ENCODE data around the gene MEIS2.

Gene MEIS2

GRCh38 chr15:37041042-37041441 is 59.3 kb downstream of the MEIS2 start:
- DNase-seq (ENCODE audit: low read depth in 2 of 2), result no peak

DNA sequence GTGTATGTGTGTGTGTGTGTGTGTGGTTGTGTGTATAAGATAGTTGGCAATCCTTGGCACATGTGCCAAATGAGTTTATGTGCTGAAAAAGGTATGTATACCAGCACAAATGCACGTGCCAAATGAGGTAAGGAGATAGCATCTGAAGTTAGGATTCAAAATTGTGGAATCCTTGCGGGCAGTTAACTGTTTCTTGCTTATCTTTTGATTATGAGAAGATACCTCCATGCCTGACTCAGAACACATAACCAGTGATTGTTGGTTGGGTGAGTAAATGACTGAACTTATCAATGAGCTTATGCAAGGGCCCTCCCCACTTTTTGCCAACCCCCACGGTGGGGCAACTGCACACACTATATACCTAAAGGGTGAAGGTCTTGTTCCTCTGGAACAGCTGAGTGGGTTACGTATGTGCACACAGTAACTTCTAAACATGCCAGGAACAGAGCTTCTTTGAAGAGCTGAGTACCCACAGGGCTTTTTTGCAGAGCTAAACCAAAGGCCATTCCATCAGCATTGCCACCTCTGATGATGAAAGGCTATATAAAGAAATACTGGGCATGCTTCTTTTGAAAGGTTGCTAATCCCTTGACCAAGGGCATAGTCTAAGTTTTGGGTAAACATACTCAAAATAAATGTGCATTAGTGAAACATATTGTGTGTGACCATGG is 60.1 kb downstream of the MEIS2 start:
- DNase-seq (ENCODE audit: low read depth in 2 of 2), result no peak

DNA sequence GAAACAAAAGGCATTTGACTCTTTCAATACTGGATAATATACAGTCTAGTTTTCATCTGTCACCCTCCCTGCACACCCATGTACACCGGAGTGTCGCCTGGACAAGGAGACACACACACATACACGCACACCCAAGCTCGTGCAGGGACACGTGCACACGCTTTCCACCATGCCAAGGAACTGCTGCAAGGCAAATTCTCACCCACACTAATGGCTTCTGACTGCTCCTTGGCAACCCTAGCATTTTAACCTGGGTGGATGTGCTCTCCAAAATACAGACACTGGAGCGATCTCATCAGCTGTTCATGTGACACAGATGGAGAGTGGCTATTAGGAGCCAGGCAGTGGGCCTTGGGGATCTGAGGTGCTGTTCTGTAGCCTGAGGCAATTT is 61.6 kb downstream of the MEIS2 start:
- DNase-seq (ENCODE audit: low read depth in 2 of 2), result no peak

DNA sequence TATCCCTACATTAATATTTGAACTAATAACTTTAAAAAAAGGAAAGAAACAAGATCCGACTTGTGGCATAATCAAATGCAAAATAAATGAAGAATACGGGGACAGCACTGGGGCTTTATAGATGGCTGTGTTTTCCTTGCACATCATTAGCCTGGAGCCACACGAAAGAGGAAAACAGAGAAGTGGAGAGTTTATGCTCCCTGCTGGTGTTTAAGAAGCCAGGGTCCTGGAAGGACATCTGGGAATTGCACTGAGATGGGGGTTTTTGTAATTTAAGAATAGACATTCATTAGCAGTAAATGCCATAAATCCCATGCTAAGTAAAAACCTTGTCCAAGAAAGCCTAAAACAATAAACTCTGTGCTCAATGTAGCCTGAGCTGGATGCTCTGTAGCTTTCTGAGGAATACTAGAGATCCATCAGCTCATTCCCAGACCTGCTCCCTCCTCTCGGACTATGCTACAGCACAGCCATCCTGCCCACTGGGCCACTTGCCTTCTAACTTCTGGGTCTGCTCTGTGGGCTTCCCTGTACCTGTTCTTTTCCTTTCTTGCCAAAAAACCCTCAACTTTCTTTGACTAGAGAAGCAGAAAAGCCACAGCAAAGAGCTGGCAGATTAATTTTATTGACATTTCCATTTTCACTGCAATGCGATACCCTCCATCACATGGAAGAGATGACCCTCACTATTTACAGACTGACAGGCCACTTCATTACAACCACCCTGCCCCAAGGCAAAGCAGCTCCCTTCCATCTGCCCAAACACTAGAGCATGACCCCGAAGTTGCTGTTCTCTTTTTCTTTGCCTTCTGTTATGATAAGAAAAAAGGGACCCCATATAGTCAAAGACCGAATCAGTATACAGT is 62.3 kb downstream of the MEIS2 start:
- no peak for DNase-seq (ENCODE audit: low read depth in 2 of 2)

DNA sequence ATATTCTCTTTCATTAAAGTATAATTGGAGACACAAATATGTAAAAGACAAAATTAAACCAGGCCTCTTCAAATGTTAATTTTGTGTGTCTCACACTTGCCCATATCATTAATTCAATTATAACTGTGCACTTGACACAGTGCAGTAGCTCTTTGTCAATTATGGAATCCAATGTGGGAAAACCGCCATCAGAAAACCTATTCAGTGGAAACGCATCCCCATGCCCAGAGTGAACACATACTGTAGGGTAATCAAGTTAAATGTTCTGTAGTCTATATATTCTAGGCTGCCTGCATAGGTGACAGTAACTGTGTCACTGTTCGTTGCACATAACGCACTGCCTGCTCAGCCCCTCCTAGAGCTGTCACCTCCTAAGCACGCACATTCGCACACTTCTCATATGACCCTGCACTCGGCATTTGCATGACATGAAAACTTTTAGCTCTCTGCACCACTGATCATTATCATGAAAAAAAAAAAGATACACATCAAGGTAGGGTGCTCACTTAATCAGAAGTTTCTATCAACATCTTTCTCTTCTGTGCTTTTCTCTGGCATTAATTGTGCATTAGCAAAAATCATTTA is 63.2 kb downstream of the MEIS2 start:
- no peak for DNase-seq (ENCODE audit: low read depth in 2 of 2)

- DNase-seq (ENCODE audit: low read depth in 2 of 2), result no peak
These were observed 65.3 kb downstream of the MEIS2 start for GRCh38 chr15:37034835-37035748.

DNA sequence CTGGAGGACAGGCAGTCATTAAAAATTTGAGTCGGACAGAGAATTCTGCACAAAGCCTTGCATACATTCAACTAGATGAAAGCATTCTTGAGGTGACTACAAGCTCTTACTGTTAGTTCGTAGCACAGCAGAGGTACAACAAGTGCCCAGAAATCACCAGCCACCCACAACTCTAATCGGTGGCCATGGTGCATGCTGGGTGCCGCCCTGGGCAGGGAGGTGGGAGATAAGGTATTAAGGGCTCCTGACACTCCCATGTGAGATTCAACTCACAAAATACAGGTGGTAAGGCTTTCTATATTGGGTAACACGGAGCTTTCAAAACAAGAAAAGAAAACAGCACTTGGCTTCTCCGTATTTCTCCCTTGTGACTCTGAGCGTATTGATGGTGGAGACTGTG is 66.0 kb downstream of the MEIS2 start:
- no peak for DNase-seq (ENCODE audit: low read depth in 2 of 2)

DNA sequence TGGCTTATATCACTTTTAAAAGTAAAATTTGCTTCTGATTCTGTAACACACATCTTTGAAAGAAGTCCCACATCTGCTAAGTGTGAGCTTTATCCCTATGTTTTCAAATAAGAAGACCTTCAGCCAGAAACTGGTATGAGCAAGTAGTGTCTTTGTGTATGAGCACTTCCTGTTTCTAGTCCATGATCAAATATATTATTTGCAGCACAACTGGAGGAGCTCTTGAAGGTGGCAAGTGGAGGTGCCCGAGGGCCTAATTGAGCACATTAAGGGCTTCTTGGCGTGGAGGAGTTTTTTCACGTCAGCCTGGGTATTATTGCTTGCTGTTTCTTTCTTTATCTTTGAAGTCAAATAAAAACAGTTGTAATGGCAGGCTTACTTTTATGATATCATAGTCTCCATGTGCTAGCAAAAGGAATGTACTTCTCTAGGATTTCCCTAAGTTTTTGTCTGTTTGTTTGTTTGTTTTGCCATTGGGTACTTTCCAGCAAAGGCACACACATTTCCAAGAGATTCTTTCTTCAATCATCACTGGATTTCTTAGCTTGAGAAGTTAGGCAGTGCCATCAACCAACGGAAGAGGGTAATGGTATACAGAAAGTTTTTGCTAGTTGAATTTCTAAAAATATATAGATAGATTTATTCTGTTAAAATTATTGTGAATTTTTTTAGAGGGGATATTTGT is 68.1 kb downstream of the MEIS2 start:
- no peak for DNase-seq (ENCODE audit: low read depth in 2 of 2)

DNA sequence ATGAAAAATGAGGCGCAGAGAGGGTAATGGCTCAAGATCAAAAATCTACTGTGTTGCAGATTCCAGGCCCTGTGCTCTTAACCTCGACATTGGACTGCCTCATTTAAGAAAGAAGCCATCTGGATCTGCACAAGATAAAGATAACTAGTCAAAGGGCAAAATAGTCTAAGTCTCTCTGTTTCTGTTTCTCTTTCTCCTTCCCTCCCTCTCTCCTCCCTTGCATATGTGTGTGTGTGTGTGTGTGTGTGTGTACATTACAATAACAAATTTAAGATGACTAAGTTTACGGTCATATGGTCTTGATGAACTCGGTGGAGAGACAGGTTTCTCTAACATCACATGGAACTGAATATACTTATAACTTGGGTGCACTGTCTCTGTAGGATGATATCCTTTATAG is 69.2 kb downstream of the MEIS2 start:
- DNase-seq (ENCODE audit: low read depth in 2 of 2), result no peak

DNA sequence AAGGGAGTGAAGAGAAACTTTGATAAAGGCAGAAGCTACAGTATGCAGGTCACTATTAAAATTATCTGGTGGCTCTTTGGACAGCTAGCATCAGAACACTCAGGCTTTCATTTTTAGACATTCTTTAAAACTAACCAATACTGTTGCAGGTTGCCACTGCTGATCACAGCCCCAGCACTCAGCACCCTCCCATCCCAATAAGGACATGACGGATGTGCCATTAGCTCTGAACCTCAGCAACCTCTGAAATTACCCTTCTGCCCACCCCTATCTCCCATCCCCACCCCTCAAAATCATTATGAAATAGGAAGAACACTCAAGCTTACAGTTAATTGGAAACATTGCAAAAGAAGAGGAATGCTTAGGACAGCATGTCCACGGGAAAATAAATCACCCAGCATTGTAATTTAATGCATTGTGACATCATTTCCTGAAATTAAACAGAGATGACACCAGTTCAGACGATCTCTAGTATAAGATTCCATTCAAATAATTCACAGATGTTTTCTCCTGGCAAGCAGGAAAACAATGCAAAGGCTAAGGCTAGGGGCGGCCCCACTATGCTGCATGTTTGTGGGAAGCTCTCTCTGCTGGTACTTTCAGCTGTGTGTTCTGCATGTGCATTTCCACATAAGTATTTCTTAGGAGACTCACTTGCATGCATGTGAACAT is 71.6 kb downstream of the MEIS2 start:
- no peak for DNase-seq (ENCODE audit: low read depth in 2 of 2)

DNA sequence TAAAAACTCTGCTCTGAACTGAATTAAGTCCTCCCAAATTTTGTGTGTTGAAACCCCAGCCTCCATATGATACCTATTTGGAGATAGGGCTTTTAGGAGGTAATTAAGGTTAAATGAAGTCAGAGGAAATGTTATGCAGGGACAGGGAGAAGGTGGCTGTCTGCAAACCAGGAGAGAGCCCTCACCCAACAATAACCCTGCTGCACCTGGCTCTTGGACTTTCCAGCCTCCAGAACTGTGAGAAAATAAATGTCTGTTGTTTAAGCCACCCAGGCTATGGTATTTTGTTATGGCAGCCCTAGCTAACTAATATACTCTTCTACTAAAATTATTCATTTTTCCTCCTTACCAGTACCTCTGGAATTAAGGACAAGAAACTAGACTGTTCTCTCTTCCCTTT is 79.5 kb downstream of the MEIS2 start:
- DNase-seq (ENCODE audit: low read depth in 2 of 2), result no peak

DNA sequence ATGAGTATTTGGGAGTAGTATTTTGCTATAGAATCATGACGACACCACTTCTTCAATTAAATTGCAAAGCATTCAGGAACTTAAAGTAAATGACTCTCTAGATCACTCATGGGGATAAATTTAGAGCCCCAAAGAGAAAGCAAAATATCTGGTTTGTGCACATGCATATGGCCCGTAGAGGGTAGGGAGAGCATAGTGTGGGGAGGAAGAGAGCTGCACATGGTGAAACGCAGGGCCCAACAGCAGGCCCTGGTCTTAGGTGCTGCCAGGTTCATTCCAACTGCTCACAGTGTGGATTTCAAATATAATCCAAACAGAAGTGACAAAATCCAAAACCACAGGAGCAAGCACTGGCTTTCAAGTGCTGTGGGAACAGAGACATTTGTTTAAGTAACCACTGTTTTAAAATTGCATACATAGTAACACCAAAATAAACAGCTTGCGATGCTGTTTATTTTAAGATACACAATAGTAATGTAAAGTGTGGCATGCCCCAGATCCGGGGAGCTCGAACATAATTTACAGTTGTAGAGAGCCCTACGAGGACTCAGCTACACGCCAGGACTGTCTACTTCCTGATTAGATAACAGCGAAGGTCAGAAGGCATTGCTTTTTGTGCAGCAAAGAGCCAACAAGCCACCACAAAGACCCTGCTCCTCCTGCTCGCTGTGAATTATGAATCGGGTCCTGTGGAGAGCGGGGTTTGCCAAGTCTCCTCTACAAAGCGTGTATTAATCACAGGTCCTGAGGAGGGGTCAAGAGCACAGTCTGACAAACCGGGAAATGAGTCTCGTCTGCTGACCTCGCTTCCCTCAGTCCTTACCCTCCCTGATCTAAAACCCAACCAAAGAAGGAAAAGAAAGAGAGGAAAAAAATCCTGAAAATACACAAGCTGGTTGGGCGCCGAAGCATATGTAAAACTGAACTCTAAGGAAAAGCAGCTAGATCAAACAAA is 80.6 kb downstream of the MEIS2 start:
- no peak for DNase-seq (ENCODE audit: low read depth in 2 of 2)

- no peak for DNase-seq (ENCODE audit: low read depth in 2 of 2)
These were observed 83.2 kb downstream of the MEIS2 start for GRCh38 chr15:37017031-37017625.

DNA sequence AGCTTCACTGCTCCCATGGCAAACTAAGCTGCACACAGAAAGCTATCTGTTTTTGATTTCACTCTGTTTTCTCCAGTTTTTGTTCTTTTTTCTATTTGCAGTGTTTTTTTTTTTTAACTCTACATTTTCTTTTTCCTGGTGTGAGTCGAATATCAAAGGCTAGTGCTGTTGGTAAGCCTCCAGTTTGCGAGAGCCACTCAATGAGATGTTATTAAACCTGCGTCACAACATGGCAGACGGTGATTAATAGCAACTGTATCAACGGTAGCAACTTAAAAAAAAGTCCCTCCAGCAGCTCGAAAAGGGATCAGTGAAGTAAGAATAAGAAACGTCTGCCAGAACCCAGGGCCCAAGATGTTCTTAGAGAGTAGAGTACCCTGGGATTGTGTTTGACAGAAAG is 84.1 kb downstream of the MEIS2 start:
- no peak for DNase-seq (ENCODE audit: low read depth in 2 of 2)

- no peak for DNase-seq (ENCODE audit: low read depth in 2 of 2)
These were observed 84.9 kb downstream of the MEIS2 start for GRCh38 chr15:37015451-37015850.

DNA sequence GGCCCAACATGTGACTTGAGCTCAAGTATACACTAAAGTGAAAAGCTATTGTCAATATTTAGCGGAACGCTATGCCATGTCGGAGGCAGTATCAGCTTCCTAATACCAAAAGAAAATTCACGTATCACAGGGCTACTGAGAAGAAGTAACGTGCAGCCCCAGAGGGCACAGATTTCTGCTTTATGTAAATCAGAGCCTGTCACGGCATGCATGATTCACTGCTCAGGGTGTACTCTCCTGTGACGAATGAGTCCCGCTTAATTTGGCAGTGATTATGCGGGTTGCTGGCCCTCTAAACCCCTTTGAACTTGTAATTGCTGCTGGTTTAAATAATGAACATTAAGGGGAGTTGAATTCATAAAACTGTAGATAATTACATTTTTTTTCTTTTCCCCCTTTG is 85.3 kb downstream of the MEIS2 start:
- DNase-seq (ENCODE audit: low read depth in 2 of 2), result no peak

GRCh38 chr15:37014566-37014965 is 85.8 kb downstream of the MEIS2 start:
- DNase-seq (ENCODE audit: low read depth in 2 of 2), result no peak

DNA sequence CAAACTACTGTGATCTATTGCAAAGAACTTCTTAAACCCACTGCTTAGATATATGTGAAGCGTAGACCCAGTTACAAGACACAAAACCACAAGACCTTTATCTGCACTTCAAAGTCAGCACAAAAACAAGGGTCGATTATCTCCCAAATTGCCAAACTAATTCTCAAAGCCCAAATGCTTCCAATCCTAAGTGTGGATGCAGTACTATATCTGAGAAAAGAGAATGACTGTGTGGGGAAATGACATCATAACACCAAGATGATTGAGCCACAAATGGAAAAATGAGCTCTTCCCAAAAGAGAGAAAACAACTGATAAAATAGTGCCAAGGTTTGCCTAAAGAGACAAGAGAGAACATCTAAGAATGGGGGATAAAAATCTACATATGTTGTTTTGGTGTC is 86.2 kb downstream of the MEIS2 start:
- no peak for DNase-seq (ENCODE audit: low read depth in 2 of 2)

DNA sequence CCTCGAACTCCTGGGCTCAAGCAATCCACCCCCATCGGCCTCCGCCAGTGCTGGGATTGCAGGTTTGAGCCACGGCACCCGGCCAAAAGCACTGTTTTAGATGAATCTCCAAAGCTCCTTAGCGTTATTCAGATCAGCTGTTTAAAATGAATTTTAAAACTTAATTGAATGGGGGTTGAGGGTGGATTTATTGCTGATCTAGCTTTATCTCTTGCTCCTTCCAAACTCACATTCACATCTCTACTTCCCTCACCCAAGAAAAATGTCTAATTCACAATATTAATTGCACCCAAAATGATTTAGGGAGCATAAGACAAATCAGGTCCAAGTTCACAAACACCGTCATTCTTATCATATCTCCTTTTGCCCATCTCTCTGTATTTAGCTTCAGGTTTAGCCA is 89.8 kb downstream of the MEIS2 start:
- DNase-seq (ENCODE audit: low read depth in 2 of 2), result no peak

Measured in stimulated activated CD4-positive, alpha-beta T cell treated with anti-CD3 and anti-CD28 coated beads, Interleukin-1b, Interleukin-23, amount 100 ng/mL, for 1 hour (primary cell).